Measurements from ENCODE around the gene CACNA1C.
"Not testable (repeated sequence)": the region's sequence is repeated elsewhere in the genome, so short reads cannot be mapped to it uniquely, and the experiment has no call there.

Gene CACNA1C

GRCh38 chr12:2666411-2666810, 613.6 kb downstream of the CACNA1C start:
- DNase-seq: no peak

- DNase-seq: no peak
Measured at GRCh38 chr12:2666846-2667245, 614.1 kb downstream of the CACNA1C start.

GRCh38 chr12:2667716-2668440, 615.1 kb downstream of the CACNA1C start:
- DNase-seq: no peak

- no peak for DNase-seq
Measured at GRCh38 chr12:2668816-2669215, 616.0 kb downstream of the CACNA1C start.

- no peak for DNase-seq
Measured at GRCh38 chr12:2669560-2669959, 616.8 kb downstream of the CACNA1C start.

GRCh38 chr12:2672863-2673262, 620.1 kb downstream of the CACNA1C start:
- no peak for DNase-seq

GRCh38 chr12:2673966-2674810, 621.4 kb downstream of the CACNA1C start:
- no peak for DNase-seq

GRCh38 chr12:2675776-2676175, 623.0 kb downstream of the CACNA1C start:
- no peak for DNase-seq

GRCh38 chr12:2677142-2677880, 624.5 kb downstream of the CACNA1C start:
- DNase-seq: no peak

GRCh38 chr12:2678426-2678825, 625.6 kb downstream of the CACNA1C start:
- no peak for DNase-seq

- DNase-seq: no peak
Measured at GRCh38 chr12:2679068-2679815, 626.5 kb downstream of the CACNA1C start.

GRCh38 chr12:2679816-2680675, 627.3 kb downstream of the CACNA1C start:
- DNase-seq: no peak

- DNase-seq: no peak
Measured at GRCh38 chr12:2680676-2681039, 627.9 kb downstream of the CACNA1C start.

- DNase-seq: no peak
Measured at GRCh38 chr12:2681450-2682205, 628.8 kb downstream of the CACNA1C start.

GRCh38 chr12:2682296-2683251, 629.8 kb downstream of the CACNA1C start:
- no peak for DNase-seq

- DNase-seq: no peak
Measured at GRCh38 chr12:2683283-2684025, 630.7 kb downstream of the CACNA1C start.

- not testable (repeated sequence) for DNase-seq
Measured at GRCh38 chr12:2684026-2684325, 631.2 kb downstream of the CACNA1C start.

GRCh38 chr12:2685620-2686279, 633.0 kb downstream of the CACNA1C start:
- not testable (repeated sequence) for DNase-seq

- no peak for DNase-seq
Measured at GRCh38 chr12:2686280-2686646, 633.5 kb downstream of the CACNA1C start.

All from activated T-cell treated with anti-CD3 and anti-CD28 coated beads for 4 hours (primary cell).